Activated naive CD8-positive, alpha-beta T cell (primary cell): ENCODE data around the gene DYRK4.

ENCODE experiments used
- H3K27ac Mint-ChIP-seq: one replicate; pipeline ENCODE4 v1.8.0; 2021; ENCODE audit warnings: mixed read lengths
- H3K27me3 Mint-ChIP-seq: one replicate; pipeline ENCODE4 v1.8.0; 2021; ENCODE audit warnings: mixed read lengths
- H3K36me3 Mint-ChIP-seq: one replicate; pipeline ENCODE4 v1.8.0; 2021; ENCODE audit warnings: mixed read lengths
- H3K4me1 Mint-ChIP-seq: one replicate; pipeline ENCODE4 v1.8.0; 2021; ENCODE audit warnings: low read depth, mixed read lengths
- H3K4me3 Mint-ChIP-seq: one replicate; pipeline ENCODE4 v1.8.0; 2021; ENCODE audit warnings: mild to moderate bottlenecking, mixed read lengths
- H3K9me3 Mint-ChIP-seq: one replicate; pipeline ENCODE4 v1.8.0; 2021; ENCODE audit warnings: low read depth, mixed read lengths

DYRK4 gene

DNA sequence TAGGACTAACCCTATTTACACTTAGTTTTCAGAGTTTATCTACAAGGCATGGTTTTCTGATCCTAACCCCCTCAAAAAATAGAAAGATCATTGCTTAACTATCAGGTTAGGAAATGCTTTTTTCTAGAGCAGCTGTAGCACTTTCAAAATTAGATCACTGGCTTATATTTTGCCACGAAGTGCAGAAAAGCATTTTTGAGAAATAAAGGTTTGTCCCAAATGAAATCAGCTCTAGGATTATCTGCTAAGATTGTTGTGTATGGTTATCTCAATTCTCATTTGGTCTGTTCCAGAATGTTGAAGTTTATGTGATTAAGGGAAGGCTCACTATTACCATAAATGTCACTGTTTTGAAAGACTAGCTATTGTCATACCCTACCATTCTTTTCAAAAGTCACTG is 9.8 kb upstream of the DYRK4 start:
- no peaks in the 10 kb centered on the region for H3K9me3 Mint-ChIP-seq
- no peaks in the 10 kb centered on the region for H3K27me3 Mint-ChIP-seq
- H3K27ac Mint-ChIP-seq: no peak overlapping the region
- H3K36me3 Mint-ChIP-seq: peaks cover 4% of the 10 kb centered on the region
- no peak overlapping the region for H3K4me3 Mint-ChIP-seq
- H3K4me1 Mint-ChIP-seq: no peaks in the 10 kb centered on the region

DNA sequence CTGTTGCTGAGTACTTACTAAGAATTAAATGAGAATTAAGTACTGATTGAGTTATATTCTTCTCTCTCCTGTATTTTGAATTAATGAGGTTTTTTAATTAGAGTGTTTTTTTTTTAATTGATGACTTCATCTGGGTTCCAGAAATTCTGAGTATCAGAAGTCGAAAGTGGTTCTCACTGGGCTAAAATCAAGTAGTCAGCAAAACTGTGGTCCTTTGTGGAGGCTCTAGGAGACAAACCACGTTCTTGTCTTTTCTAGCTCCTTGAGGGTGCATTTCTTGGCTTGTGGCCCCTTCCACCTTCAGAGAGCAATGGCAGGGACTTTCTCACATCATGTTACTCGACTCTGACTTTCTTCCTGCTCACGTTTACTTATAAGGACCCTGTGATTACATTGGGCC is 8.1 kb upstream of the DYRK4 start:
- H3K4me1 Mint-ChIP-seq: no peaks in the 10 kb centered on the region
- H3K36me3 Mint-ChIP-seq: peaks cover 4% of the 10 kb centered on the region
- H3K9me3 Mint-ChIP-seq: no peaks in the 10 kb centered on the region
- no peak overlapping the region for H3K4me3 Mint-ChIP-seq
- H3K27ac Mint-ChIP-seq: no peak overlapping the region
- no peaks in the 10 kb centered on the region for H3K27me3 Mint-ChIP-seq

- Mint-ChIP-seq H3K4me3 (no peak overlapping the region), H3K27ac (no peak overlapping the region), H3K27me3 (no peaks in the 10 kb centered on the region), H3K36me3 (peaks cover 2% of the 10 kb centered on the region), H3K9me3 (no peaks in the 10 kb centered on the region), H3K4me1 (no peaks in the 10 kb centered on the region)
Measured at GRCh38 chr12:4555804-4556203, 6.2 kb upstream of the DYRK4 start.

DNA sequence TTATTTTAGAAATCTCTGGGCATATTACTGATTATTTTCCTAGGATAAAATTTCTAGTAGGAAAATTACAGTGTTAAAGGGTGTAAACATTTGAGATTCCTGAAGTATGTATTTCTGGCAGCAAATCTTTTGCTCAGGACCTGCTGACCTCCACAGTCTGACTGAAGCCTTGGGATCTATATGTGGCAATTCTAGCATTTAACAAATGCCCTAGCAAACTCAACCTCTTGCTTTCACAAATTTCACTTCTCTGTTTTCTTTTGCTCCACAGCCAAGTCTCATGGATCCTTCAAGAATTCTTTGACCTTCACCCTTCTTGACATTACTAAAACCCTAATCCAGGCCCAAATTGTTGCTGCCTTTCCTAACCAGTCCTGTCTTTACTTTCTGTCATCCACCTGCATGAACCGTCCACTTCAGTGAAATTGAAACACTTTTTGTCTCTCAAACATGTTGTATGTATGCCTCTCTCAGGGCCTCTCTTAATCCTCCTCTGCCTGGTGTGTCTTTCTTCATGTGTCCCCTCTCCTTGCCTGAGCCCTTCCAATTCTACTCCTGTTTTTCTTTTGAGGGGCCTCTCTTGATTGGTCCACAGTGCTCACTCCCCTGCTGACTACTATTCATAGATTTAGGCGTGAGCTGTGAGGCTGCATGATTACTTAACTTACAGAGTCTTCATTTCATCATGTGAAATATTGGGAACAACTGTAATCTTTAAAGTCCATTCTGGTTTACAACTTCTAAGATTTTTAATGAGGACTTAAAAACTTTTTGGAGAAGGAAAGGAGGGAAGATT is 5.1 kb upstream of the DYRK4 start:
- no peaks in the 10 kb centered on the region for H3K9me3 Mint-ChIP-seq
- peaks cover 2% of the 10 kb centered on the region for H3K36me3 Mint-ChIP-seq
- H3K4me3 Mint-ChIP-seq: no peak overlapping the region
- no peaks in the 10 kb centered on the region for H3K4me1 Mint-ChIP-seq
- H3K27ac Mint-ChIP-seq: no peak overlapping the region
- no peaks in the 10 kb centered on the region for H3K27me3 Mint-ChIP-seq

- no peak overlapping the region for H3K4me3 Mint-ChIP-seq
- peaks cover 2% of the 10 kb centered on the region for H3K36me3 Mint-ChIP-seq
- H3K4me1 Mint-ChIP-seq: peaks cover 3% of the 10 kb centered on the region
- H3K27ac Mint-ChIP-seq: no peak overlapping the region
- no peaks in the 10 kb centered on the region for H3K9me3 Mint-ChIP-seq
- peaks cover 5% of the 10 kb centered on the region for H3K27me3 Mint-ChIP-seq
Measured at GRCh38 chr12:4557586-4557985, 4.4 kb upstream of the DYRK4 start.

GRCh38 chr12:4558171-4558570 is 3.8 kb upstream of the DYRK4 start:
- Mint-ChIP-seq H3K27ac (no peak overlapping the region), H3K4me1 (peaks cover 4% of the 10 kb centered on the region), H3K27me3 (peaks cover 7% of the 10 kb centered on the region), H3K9me3 (no peaks in the 10 kb centered on the region), H3K4me3 (no peak overlapping the region), H3K36me3 (peaks cover 2% of the 10 kb centered on the region)

DNA sequence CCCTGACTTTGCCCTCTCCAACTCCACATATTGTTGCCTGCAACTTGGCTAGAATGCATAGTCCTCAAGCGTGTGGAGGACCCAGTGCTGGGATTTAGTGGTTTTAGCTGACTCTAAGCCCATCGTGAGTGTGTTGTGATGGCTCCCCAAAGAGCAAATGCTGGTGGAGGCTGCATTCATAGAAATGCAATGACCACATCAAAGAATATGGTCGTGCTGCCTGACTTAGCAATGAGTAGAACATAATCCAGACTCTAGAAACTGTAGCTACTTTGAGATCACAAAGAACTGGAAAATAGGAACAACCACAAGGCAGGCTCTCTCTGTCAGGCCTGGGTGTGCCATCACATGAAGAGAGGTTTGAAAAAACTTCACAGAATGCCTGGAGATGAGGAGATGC is 1.3 kb downstream of the DYRK4 start:
- Mint-ChIP-seq H3K4me3 (no peak overlapping the region), H3K4me1 (peaks cover 13% of the 10 kb centered on the region), H3K27ac (no peak overlapping the region), H3K9me3 (no peaks in the 10 kb centered on the region), H3K27me3 (peaks cover 18% of the 10 kb centered on the region), H3K36me3 (no peaks in the 10 kb centered on the region)

DNA sequence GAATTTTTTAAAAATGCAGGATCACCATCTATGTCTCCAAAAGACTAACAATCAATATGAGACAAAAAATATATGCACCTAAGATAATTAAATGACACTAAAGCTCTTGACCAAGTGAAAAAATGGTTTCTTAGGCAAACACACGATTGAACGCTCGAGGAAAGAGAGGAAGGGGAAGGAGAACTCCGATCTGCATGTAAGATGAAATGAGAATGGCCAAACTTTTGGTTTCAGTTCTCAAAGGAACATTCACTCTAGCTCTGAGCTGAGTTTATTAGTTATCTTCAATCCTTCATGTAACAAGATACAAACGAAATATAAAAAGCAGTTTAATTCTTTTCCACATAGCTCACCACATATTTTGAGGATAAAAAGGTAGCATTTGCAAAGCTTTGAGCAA is 2.8 kb downstream of the DYRK4 start:
- Mint-ChIP-seq H3K9me3 (no peaks in the 10 kb centered on the region), H3K4me3 (peak overlapping the region; percentile 17), H3K4me1 (peaks cover 13% of the 10 kb centered on the region), H3K27me3 (peaks cover 20% of the 10 kb centered on the region), H3K27ac (no peak overlapping the region), H3K36me3 (no peaks in the 10 kb centered on the region)

DNA sequence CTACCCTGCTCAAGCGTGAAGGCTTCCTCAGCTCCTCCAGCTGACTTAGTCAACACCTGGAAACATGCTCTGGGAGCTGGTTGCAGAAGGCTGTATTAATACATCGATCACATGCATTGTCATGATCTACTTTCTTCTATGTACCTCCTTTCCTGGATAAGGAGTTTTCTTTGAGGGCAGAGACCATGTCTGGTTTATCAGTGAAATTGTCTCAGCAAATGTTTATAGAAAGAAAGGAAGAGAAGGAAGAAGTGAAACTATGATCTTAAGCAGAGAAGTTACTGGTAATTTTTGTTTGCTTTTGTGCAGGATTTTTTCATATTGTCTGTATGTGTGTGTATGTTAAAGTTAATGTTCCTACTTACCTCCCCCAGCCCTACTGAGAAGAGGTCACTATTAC is 4.5 kb downstream of the DYRK4 start:
- Mint-ChIP-seq H3K27me3 (peaks cover 20% of the 10 kb centered on the region), H3K27ac (no peak overlapping the region), H3K4me3 (no peak overlapping the region), H3K9me3 (no peaks in the 10 kb centered on the region), H3K36me3 (no peaks in the 10 kb centered on the region), H3K4me1 (peaks cover 13% of the 10 kb centered on the region)

DNA sequence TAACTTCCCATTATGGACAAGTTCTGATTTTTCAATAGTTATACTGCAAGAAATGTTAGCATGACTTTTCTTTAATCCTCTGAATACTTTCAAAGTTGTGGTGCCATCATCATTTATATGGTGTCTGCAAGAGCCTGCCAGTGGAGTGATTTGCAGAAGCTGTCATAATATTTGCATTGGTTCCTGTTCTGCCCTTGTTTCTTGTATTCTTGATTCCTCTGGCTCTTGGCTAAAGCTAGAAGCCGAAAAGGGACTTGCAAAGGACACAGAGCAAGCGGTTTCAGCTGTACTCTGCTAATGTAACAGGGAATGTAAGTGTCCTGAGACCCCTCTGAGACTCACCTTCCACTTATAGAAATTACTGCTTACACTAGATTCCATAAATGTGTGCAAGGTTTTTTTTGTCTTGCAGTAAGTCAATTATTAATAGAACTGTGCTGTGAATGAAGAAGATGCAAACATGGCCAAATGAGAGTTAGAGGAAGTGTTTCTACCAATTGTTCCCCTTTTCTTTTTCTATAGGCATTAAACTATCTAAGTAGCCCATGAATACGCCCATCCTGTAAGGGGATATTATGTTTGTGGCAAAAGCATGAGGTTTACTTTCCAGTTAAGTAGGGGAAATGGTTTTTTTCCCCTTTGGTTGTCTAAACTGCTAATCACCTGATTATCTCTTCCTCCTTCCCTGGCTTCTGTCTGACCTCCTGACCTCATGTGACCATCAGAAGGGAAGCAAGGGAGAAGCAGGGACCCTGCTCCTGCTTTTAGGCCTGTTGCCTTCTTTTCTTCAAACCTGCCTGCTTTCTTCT is 5.3 kb downstream of the DYRK4 start:
- Mint-ChIP-seq H3K27me3 (peaks cover 18% of the 10 kb centered on the region), H3K9me3 (no peaks in the 10 kb centered on the region), H3K4me1 (peaks cover 13% of the 10 kb centered on the region), H3K36me3 (no peaks in the 10 kb centered on the region), H3K4me3 (no peak overlapping the region), H3K27ac (no peak overlapping the region)

DNA sequence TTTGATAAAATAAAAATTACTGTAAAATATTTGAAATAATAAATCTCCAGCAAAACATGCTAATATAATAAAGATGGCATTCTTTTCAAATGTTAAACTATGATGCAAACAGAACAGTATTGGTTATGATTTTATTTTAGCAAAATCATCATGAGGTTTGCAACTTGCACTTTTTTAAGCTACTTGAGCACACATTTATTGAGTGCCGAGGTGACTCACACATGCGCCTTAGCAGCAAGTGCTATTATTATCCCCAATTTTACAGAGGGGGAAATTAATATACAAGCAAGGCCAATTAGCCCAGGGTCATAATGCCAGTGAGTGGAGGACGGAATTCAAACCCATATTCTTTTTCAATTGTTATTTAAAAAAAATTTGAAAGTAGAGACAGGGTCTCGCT is 7.3 kb downstream of the DYRK4 start:
- Mint-ChIP-seq H3K36me3 (no peaks in the 10 kb centered on the region), H3K27ac (no peak overlapping the region), H3K27me3 (peaks cover 9% of the 10 kb centered on the region), H3K4me3 (no peak overlapping the region), H3K4me1 (peaks cover 6% of the 10 kb centered on the region), H3K9me3 (no peaks in the 10 kb centered on the region)

DNA sequence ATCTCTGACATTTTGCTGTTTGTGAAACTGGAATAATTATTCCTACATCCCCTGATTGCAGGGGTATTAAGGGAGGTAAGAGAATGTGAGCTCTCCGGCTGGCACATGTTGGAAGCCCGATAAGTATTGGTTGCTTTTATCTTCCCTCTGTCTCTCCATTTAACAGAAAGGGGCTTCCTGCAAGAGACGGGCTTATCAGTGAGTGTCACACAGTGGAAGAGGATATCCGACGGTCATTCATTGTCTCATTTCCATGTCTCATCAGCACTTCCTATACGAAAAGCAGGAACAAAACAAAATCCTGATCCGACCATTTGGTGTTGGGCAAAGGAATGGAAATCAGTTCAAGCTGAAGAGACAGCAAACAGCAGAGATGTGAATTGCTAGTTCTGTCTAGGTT is 10.7 kb downstream of the DYRK4 start:
- Mint-ChIP-seq H3K36me3 (no peaks in the 10 kb centered on the region), H3K27me3 (peaks cover 1% of the 10 kb centered on the region), H3K9me3 (no peaks in the 10 kb centered on the region), H3K4me3 (no peak overlapping the region), H3K4me1 (no peaks in the 10 kb centered on the region), H3K27ac (no peak overlapping the region)

DNA sequence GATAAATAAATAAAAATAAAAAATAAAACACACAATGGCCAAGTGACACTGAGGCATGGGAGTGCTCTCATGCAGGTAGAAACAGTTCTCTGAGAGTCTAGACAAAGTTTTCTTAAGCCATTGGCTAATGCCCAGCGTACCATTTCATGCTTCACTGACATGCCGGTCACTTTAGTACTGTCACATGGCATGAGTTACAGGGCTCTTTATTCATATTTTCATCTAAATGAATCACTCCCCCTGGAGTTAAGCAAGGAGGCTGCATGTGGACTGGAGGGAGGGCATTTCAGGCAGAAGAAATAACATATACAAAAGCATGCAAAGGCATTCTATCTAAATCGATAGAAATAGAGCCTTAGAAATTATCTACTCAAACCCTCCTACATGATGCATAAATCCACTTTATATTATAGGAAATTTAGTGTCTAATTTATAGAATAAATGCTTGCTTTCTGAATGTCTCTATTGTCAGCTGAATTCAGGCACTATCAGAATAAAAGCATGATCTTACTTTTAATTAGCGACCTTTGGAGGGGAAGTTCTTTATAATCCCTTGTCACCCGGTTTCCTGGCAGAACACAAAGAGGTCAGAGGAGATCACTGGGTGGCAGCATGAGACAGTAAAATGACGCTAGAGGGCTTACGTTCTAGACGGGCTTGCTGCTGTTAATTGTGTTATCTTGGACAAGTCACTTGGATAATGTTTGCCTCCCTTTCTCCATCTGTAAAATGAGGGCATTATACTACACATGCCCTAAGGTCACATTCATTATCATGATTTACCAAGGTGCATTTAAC is 17.5 kb downstream of the DYRK4 start:
- Mint-ChIP-seq H3K4me1 (no peaks in the 10 kb centered on the region), H3K27me3 (peaks cover 2% of the 10 kb centered on the region), H3K36me3 (no peaks in the 10 kb centered on the region), H3K9me3 (no peaks in the 10 kb centered on the region), H3K4me3 (no peak overlapping the region), H3K27ac (no peak overlapping the region)

GRCh38 chr12:4580281-4580688 is 18.3 kb downstream of the DYRK4 start:
- no peaks in the 10 kb centered on the region for H3K9me3 Mint-ChIP-seq
- H3K27ac Mint-ChIP-seq: no peak overlapping the region
- H3K4me3 Mint-ChIP-seq: no peak overlapping the region
- no peaks in the 10 kb centered on the region for H3K36me3 Mint-ChIP-seq
- H3K27me3 Mint-ChIP-seq: peaks cover 2% of the 10 kb centered on the region
- no peaks in the 10 kb centered on the region for H3K4me1 Mint-ChIP-seq

DNA sequence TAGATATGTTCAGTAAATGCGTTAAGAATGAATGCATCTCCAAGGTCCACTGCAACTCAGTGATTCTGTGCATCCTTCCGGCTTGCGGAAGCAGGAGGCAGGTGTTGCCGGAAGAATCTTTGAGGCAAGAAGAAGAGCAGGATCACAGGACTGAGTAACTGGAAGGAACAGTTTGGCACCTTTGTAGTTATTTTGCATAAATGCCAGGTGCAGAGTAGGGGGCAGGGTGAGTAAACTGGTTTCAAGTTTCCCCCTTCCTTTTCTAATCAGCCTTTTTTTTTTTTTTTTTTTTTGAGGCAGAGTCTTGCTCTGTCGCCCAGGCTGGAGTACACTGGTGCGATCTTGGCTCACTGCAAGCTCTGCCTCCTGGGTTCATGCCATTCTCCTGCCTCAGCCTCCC is 22.3 kb downstream of the DYRK4 start:
- Mint-ChIP-seq H3K4me1 (no peaks in the 10 kb centered on the region), H3K36me3 (no peaks in the 10 kb centered on the region), H3K27ac (no peak overlapping the region), H3K4me3 (no peak overlapping the region), H3K27me3 (peaks cover 7% of the 10 kb centered on the region), H3K9me3 (no peaks in the 10 kb centered on the region)
